Measurements from ENCODE around the gene LCE2B. TPM values are rescaled to one million over a fixed set of nuclear protein-coding genes. Genes with fewer than 3 reads are reported as not detected.

The LCE2B gene
- total RNA-seq, 1 donor from 2014 or later, result not detected

DNA sequence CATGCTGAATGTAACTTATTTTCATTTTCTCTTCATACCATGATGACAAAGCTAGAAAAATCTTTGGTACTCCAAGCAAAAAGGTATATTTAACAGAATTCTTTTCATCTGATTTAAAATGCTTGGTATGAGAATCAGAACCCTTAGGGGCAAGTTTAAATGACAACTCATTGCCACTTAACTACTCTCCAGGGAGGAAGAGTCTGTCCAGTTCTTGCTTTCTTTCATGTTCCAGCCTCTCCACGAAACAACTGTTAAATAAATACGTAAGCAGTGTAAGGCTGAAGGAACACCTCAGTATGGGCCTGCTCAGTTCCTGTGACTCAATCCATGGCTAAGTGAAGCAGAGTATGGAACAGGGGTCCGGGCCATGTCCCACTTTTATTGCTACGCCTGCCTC is 13.8 kb downstream of the LCE2B start:
- Histone ChIP-seq H3K27ac (replicated peaks) (no peak overlapping the region), H3K36me3 (no peaks in the 10 kb centered on the region), H3K4me3 (no peak overlapping the region), H3K27me3 (ENCODE audit: low read depth) (no peaks in the 10 kb centered on the region), H3K9me3 (replicated peaks) (peaks cover 12% of the 10 kb centered on the region), H3K4me1 (no peaks in the 10 kb centered on the region)
- no peak for DNase-seq
- TF ChIP-seq, protein P1, sequence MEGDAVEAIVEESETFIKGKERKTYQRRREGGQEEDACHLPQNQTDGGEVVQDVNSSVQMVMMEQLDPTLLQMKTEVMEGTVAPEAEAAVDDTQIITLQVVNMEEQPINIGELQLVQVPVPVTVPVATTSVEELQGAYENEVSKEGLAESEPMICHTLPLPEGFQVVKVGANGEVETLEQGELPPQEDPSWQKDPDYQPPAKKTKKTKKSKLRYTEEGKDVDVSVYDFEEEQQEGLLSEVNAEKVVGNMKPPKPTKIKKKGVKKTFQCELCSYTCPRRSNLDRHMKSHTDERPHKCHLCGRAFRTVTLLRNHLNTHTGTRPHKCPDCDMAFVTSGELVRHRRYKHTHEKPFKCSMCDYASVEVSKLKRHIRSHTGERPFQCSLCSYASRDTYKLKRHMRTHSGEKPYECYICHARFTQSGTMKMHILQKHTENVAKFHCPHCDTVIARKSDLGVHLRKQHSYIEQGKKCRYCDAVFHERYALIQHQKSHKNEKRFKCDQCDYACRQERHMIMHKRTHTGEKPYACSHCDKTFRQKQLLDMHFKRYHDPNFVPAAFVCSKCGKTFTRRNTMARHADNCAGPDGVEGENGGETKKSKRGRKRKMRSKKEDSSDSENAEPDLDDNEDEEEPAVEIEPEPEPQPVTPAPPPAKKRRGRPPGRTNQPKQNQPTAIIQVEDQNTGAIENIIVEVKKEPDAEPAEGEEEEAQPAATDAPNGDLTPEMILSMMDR (IDR thresholded peaks at IDR 0.05; ENCODE audit: borderline replicate concordance), result no peak
- intact Hi-C loops (cut with micrococcal nuclease), result no loop called here

DNA sequence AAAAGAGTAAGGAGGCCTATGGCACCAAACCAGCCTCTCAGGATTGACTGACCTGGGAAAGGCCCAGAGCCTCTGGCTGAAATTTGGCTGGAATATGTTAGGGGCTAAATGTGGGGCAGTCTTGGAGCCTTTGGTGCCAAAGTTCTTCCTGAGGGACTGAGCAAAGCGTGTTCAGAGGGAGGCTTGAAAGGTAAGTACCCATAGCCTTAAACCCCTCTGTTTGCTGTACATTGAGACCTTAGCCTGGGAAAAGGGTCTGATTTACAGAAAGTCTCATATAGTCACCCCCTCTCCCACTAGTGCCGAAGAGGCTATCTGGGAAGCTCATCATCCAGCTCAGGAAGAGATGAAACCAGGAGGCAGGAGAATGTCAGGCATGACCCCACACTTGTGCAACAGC is 21.9 kb downstream of the LCE2B start, which contains the start of gene LCE4A:
TSS of gene LCE4A (plus strand) at position 301 of the 400 bp plus-strand sequence. CDS start 916 bp downstream, outside the sequence.
- Histone ChIP-seq H3K36me3 (no peaks in the 10 kb centered on the region), H3K9me3 (replicated peaks) (peaks cover 15% of the 10 kb centered on the region), H3K27ac (replicated peaks) (no peak within 1 kb of the TSS), H3K4me3 (no peak within 1 kb of the TSS), H3K27me3 (ENCODE audit: low read depth) (no peaks in the 10 kb centered on the region), H3K4me1 (no peaks in the 10 kb centered on the region)
- TF ChIP-seq, protein P1 (IDR thresholded peaks at IDR 0.05; ENCODE audit: borderline replicate concordance), result no peak
- no peak for DNase-seq
- intact Hi-C loops (cut with micrococcal nuclease), result no loop called here

DNA sequence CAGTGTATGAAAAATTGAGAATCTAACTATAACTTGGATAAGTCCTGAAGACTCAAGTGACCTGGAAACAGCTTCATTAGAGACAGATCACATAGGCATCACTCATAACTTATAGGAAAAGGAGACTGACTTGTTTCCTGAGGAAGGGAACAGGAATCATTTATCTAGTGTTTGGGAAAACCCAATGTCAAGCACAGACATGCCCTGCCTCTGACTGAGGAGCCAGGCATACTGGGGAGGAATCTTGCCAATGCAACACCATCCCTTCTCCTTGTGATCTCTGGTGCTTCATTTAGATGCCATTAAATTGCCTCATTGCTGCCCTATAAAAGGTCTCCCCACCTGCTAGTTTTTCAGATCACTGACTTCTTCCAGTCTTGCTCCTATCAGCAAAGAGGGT is 32.3 kb downstream of the LCE2B start:
- TF ChIP-seq, protein P1 (IDR thresholded peaks at IDR 0.05; ENCODE audit: borderline replicate concordance), result no peak
- Histone ChIP-seq H3K4me3 (no peak overlapping the region), H3K4me1 (no peaks in the 10 kb centered on the region), H3K9me3 (replicated peaks) (peaks cover 10% of the 10 kb centered on the region), H3K27ac (replicated peaks) (no peak overlapping the region), H3K36me3 (no peaks in the 10 kb centered on the region), H3K27me3 (ENCODE audit: low read depth) (no peaks in the 10 kb centered on the region)
- intact Hi-C loops (cut with micrococcal nuclease), result no loop called here
- no peak for DNase-seq

DNA sequence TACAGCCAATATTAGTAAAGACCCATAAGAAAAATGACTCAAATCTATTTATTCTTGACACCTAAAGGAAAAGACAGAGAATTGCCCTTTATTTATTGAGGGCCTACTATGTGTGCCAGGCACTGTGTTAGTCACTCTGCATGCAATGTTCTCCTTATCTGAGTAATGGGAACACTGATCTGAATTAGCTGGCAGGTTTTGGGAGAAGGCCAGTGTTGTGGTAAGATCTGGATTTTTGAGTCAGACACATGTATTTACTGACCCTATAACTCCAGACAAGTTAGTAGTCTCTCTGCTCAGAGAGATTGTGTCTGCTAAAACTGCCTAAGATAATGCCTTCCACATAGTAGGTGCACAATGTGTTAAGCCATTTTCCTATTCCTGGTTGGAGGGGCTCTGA is 39.3 kb downstream of the LCE2B start:
- peaks cover 5% of the 10 kb centered on the region for H3K27me3 ChIP-seq (ENCODE audit: low read depth)
- no peaks in the 10 kb centered on the region for H3K9me3 ChIP-seq (replicated peaks)
- H3K36me3 ChIP-seq, result no peaks in the 10 kb centered on the region
- TF ChIP-seq, protein P1 (IDR thresholded peaks at IDR 0.05; ENCODE audit: borderline replicate concordance), result no peak
- no peak overlapping the region for H3K27ac ChIP-seq (replicated peaks)
- no peak overlapping the region for H3K4me3 ChIP-seq
- no peaks in the 10 kb centered on the region for H3K4me1 ChIP-seq
- intact Hi-C loops (cut with micrococcal nuclease), result no loop called here
- DNase-seq, result no peak

DNA sequence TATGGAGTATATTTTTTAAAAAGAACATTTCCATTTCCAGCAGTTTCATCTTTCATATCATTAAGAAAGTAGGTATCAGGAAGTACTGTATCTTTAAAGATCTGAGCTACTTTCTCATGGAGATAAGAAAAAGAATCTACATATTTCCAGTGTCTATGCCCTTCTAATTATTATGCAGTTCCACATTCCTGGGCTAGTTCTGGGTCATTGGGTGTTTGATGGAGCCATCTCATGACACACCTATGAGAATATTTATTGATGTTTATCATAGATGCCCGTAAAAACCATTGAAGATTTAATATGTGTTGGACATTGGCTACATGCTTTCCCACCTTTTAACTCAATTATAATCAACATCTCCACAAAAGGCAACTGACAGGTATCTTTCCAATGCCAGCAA is 43.1 kb downstream of the LCE2B start:
- no peaks in the 10 kb centered on the region for H3K4me1 ChIP-seq
- no peak overlapping the region for H3K4me3 ChIP-seq
- H3K27ac ChIP-seq (replicated peaks), result no peak overlapping the region
- H3K27me3 ChIP-seq (ENCODE audit: low read depth), result peaks cover 5% of the 10 kb centered on the region
- intact Hi-C loops (cut with micrococcal nuclease), result no loop called here
- H3K36me3 ChIP-seq, result no peaks in the 10 kb centered on the region
- no peaks in the 10 kb centered on the region for H3K9me3 ChIP-seq (replicated peaks)
- DNase-seq, result no peak
- TF ChIP-seq, protein P1 (IDR thresholded peaks at IDR 0.05; ENCODE audit: borderline replicate concordance), result no peak

DNA sequence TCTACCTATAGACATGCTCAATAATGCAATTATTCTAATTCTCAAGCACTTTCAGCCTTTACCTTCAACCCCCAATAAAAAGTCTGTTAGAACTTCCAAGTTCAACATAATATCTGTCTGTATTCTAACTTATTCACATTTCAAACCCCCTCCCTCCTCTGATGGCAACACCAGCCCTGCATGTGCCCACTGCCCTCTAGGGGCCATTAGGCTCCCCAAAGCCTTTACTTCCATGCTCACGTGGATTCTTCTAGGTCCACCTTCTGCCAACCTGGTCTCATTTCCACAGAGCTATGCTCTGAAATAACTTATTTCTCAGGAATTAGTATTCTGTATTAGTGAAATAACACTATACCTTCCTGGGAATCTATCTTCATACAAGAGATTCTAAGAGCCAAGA is 49.7 kb downstream of the LCE2B start:
- Histone ChIP-seq H3K27me3 (ENCODE audit: low read depth) (peaks cover 6% of the 10 kb centered on the region), H3K27ac (replicated peaks) (no peak overlapping the region), H3K4me3 (no peak overlapping the region), H3K36me3 (no peaks in the 10 kb centered on the region), H3K9me3 (replicated peaks) (no peaks in the 10 kb centered on the region), H3K4me1 (no peaks in the 10 kb centered on the region)
- no peak for DNase-seq
- TF ChIP-seq, protein P1 (IDR thresholded peaks at IDR 0.05; ENCODE audit: borderline replicate concordance), result no peak
- intact Hi-C loops (cut with micrococcal nuclease), result no loop called here
